ENCODE data around the gene PLCB1.

DNA sequence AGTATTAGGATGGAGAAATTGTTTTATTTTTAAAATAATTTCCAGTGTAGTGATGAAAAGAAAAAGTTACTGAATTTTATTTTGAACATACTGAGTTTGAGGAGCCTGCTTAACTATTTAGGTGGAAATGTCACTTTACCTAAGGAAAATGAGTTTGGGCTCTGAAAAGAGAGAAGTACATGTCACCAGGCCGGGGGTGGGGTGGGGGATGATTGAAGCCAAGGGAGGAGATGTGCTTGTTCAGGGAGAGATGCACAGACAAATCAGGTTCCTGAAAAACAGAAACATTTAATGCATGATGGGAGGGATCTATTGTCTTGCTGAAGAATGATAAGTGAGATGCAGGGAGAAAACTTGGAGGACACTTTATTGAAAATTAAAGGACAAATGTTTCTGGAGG, 71.3 kb downstream of the PLCB1 start:
- TF ChIP-seq CTCF (conservative IDR thresholded peaks at IDR 0.05; ENCODE audit: low read length) = no peak
- TF ChIP-seq EZH2phosphoT487 (IDR thresholded peaks at IDR 0.05; ENCODE audit: borderline replicate concordance) = no peak
